GM19099 (cell line): ENCODE data around the gene GABRR2.

Experiments used
- POLR2A ChIP-seq: IDR thresholded peaks from 3 replicates; pipeline ENCODE4 v1.6.1; 2011; ENCODE audit warnings: low read depth; ENCODE audit not compliant: insufficient read length; ENCODE audit errors: extremely low read depth

GABRR2 gene

DNA sequence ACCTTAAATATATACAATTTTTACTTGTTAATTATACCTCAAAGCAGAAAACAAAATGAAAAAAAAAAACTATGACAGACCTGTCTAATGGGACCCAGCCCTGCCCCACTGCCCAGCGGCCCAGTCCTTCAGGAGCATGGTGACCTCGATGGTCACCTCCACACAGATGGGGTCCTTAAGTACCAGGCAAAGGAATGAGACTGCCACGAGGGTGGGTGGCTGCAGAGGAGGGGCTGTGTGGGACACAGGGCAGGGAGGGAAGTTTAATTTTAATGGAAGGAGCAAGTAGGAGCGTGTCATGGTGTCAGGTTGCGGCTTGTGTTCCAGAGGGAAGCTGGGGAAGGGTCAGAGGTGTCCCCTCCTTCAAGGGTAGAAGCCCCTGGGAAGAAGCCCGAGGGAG lies 28.6 kb downstream of the GABRR2 start:
- TF ChIP-seq POLR2A = no peak

DNA sequence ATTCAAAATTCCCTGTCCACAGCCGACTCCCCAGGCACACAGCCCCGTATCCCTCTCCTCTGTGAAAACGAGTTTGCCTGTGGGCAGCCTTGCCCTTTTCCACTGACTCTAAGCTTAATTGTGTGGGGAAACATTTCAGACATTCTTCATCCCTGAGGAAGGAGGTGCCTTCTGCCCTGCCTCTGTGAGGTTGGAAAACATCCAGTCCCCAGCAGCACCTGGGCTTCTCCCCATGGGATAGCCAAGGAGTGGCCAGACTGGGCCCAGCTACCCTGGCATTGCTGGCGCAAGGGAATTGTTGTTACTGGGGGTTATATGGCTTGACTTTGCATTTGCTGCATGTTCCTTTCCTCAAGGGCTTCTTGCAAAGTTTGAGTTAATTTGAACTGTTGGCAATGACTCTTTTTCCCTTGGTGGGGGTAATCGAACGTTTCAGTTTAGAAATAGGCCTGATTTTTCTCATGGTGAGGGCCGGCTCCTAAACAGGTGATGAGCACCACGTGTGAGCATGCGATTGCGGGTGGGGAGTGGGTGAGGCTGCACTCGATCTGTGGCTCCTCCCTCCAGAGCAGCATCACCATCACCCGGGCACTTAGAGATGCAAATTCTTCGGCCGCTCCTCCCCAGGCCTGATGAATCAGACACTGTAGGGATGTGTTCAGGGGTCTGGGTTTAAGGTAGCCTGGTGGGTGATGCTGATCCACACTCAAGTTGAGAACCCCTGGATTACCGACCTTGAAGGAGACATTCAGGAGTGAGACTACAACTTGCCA lies 29.9 kb downstream of the GABRR2 start:
- TF ChIP-seq POLR2A = no peak

DNA sequence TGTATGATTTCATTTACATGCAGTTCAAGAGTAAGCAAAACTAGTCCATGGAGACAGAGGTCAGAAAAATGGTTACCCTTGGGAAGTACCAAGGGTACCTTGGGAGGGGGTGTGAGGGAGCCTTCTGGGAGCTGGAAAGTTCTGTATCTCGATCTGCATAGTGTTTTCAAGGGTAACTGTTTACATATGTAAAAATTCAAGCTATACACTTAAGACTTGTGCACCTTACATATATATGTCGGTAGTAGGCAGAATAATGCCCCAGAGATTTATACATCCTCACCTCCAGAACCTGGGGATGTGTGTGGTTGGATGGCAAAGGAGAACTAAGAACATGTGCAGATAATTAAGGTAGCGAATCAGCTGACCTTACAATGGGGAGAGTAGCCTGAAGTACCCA lies 31.0 kb downstream of the GABRR2 start:
- TF ChIP-seq POLR2A = no peak

DNA sequence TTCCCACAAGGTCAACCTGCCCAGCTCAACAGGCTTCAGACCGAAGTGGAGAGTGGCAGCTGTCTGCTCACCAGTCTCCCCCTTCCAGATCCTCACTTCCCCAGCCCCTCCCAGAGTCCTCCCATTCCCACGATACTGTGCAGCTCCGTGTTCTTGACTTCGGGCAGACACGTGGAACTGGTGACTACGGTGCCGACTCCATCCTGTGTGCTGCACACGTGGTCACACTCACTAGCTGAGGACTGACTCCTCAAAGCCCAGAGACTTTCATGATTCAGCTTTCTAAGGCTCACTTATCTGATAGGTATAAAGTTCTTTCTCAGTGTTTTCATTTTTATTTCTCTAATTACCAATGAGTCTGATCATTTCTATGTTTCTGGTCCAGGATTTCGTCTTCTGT lies 32.4 kb downstream of the GABRR2 start:
- no peak for TF ChIP-seq POLR2A

DNA sequence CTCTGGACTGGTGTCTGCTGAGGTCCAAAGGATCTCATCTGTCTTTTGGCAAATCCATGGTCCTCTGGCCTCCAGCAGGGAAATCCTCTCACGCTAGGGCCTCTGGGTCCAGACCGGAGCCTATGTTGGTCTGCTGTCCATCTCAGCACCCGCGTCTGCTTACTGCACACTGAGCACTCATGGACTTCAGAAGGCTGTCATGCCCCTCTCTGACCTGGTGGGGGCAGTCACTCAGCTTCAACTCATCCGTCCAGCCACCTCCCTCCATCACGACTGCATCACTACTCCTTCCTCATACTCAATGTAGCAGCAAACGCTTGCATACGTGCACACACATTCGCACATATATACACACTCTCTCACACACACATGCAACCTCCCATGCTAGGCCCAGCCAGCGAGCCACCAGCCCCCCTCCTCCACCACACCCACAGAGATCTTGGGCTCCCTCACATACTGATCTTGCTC lies 33.3 kb downstream of the GABRR2 start:
- no peak for TF ChIP-seq POLR2A

DNA sequence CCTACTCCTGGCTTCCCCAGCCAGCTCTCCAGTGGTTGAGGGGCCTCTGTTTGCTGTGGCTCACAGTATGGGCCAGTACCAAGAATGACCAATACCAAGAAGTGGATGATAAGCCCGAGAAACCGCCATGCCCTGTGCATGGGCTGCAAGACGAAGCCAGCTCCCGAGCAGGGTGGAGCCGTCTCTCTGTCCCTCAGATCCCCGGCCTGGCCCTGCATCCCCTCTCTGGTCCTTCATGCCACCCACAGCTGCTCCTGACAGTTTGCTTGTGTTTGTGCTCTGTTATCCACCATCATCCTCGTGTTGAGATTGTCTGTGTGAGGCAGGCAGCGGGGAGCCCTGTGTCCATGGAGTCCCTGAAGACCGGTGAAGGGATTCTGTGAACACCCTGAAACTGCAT lies 36.1 kb downstream of the GABRR2 start:
- TF ChIP-seq POLR2A = no peak

DNA sequence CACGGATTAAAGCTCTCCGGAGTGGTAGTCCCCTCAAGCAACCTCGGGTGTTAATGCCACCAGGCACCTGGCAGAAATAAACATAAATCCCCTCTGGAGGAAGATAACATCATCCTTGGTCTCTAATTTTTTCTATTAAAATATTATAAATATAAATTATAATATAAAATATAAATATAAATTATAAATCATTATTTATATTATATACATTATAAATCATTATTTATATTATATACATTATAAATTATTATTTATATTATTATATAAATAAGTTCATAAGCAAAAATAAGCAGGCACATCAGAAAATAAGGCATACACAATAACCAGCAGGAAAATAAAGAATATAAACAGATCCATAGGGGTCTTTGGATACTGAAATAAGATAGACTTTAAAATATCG lies 39.2 kb downstream of the GABRR2 start:
- TF ChIP-seq POLR2A = no peak

DNA sequence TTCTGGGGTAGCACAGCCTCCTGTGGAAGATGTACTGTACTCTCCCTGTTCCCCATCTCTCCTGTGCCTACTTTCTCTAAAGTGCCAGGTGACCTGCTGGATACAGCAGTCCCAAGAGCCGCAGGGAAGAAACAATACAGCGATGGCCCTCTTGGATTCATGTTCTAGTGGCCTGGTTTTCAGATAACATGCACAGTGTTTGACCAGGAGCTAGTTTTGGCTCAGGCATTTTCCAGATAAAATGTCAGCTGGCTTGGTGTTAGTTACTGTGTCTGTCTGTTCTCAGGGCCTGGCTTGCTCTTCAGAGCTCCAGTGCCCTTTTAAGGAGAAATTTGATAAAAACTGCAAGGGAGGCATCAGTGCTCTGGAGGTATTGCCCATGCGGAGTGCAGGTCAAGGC lies 41.3 kb downstream of the GABRR2 start:
- no peak for TF ChIP-seq POLR2A

DNA sequence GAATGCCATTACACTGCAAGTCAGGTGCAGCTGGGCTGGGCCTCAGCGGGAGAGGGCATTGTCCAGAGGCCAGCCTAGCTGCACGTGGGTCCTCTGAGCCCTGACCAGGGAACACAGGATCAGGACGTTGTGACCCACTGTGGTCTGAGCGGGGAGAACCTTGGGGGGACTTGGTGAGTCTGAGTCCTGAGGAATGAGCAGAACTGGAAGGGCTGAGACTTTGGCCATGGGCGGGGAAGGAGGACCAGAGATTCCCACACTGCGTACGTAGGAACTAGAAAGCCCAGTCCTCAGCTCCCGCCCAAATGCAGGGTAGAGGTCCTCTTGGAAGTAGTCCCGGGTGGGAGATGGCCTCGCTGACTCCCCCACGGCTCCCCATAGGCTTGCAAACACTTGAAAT lies 42.5 kb downstream of the GABRR2 start:
- no peak for TF ChIP-seq POLR2A

DNA sequence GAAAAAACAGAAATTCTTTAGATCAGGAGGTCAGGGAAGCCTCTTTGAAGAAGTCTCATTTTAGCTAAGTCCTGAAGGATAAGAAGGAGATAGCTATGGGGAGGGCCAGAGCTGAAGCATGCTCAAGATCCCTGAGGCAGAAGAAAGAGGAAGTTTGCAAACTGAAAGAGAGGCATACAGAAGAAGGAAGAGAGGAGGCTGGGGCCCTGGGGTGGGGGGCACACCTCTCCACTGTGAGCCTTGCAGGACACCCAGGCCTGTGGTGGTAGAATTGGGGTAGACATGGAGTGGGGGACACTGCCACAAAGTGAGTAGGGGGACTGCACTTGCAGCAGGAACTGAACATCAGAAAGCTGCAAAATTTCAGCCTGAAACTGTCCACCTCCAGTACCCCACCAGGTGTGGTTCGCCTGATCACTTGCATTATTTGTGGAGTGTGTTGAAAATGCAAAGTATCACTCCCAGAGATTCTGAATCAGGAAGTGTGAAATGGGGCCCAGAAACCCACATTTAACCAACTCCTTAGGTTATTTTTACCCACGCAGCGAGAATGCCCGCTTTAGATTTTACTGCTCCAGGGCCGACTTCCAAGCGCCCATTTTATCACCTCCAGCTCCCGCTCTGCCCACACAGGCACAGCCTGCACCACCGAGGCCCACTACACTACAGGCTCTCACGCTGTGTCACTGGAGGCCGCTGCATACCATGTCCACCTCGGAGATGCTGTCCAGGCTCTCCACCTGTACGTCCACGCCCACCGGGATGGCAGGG lies 44.0 kb downstream of the GABRR2 start:
- TF ChIP-seq POLR2A = no peak

DNA sequence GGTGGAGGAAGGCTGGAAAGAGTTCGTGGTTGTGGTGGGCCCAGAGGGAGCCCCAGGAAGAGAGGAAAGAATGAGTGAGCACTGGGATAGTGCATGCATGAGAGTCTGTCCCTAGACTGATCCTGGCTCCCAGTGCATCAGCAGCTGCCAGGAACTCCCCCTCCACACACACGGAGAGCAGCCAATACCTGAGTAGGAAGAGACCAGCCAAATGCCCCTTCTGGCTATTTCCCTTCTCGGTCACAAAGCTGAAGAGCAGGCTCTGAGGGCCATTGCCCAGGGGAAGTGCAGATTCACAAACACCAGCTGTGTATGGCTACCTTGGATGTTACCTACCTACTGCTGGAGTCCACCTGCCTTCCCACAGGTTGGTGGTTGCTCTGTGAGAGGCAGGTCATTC lies 45.1 kb downstream of the GABRR2 start:
- TF ChIP-seq POLR2A = no peak

DNA sequence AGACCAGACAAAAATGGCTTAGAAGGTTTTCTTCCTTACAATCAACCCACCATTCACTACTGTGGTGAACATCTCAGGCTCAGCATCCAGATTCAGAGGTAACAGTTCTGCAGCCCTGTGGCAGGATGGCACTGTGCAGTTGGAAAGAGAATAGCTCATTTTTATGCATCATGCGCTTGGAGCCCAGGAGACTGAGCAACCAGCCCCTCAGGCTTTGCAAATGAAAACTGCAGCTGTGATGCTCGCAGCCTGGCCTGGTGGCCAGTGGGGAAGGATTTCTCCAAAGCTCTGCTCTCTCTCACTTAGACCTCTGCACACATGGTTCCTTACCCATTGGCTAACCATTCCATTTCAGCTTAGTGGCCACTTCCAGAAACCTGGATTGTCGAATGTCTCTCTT lies 45.8 kb downstream of the GABRR2 start:
- no peak for TF ChIP-seq POLR2A

DNA sequence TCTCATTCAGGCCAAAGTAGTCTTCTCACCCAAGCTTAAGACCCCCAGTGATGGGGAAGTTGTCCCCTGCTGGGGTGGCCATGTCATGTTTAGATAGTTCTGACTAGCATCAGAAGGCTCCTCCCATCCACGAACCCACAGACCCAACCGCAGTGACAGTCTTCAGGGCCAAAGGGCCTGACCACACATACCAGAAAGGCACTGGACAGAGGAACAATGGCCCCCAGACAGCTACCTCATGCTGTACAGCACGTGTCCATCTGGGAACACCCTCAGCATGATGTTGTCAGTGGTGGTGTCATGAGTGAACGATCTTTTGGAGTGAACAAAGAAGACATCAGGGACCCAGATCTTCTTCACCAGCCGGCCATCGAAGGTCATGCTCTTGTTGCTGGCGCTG lies 46.3 kb downstream of the GABRR2 start:
- no peak for TF ChIP-seq POLR2A

DNA sequence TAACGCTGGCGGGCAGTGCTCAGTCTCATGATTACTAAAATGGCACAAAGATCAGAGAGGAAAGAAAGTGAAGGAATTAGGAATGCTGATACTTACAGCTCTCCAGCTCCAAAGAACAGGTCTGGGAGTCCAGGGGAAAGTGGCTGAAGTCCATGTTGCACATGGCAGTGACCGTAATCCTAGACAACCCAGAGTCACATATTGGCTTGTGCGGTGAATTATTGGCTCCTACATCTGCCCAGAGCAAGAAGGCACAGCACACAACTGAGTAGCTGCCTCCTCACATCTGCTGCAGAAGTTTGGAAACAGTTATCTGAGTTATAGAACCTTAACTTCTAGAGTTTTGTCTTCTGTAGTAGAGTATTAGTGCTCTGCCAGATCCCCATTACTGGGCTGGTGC lies 47.2 kb downstream of the GABRR2 start:
- TF ChIP-seq POLR2A = no peak

DNA sequence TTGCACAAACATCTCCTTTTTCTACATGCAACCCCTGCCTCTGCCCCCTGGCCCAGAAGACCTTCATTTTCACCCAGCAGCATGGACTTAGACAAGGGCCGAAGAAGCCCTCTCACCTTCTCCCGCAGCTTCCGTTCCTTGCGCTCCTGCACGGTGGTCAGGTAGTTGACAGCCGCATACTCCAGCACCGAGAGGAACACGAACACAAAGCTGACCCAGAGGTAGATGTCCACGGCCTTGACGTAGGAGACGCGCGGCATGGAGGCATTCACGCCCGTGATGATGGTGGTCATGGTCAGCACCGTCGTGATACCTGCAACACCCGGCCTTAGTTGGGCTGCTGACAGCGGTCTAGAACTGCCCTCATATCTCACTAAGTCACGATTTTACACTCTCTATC lies 50.8 kb downstream of the GABRR2 start:
- no peak for TF ChIP-seq POLR2A

DNA sequence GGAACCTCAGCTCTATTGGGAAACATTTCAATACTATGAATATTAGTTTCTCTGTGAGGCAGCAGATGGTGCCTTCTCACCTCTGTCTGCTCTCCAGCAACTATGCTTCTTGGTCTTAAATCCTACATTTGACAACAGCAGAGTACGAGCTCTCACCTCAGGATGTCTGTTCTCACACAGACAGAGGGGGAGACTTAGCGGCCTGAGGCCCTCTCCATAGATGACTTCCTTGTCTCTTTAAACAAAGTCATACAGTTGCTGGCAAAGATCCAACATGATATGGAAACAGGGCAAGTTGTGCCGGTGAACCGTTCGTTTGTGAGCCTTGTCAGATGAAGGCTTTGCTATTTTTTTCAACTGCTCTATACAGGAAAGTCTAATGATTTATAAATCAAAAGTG lies 54.3 kb downstream of the GABRR2 start:
- TF ChIP-seq POLR2A = no peak

DNA sequence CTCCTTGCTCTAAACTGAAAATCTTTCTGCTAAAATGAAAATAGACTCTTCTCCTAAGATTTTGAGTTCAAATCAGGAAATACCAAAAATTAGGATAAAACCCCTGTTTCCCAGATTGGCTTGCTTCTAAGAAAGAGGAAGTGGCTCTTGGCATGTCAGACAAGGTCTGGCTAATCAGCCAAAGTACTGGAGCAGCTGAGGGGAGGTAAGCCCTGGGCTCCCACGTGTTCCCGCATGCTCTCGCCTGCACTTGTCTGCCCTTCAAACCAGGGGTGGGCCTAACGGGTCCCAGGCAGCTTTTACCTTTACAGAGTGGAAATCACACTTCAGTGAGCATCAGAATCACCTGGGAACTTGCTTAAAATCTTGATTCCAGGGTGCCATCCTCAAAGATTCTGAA lies 54.8 kb downstream of the GABRR2 start:
- TF ChIP-seq POLR2A = no peak

DNA sequence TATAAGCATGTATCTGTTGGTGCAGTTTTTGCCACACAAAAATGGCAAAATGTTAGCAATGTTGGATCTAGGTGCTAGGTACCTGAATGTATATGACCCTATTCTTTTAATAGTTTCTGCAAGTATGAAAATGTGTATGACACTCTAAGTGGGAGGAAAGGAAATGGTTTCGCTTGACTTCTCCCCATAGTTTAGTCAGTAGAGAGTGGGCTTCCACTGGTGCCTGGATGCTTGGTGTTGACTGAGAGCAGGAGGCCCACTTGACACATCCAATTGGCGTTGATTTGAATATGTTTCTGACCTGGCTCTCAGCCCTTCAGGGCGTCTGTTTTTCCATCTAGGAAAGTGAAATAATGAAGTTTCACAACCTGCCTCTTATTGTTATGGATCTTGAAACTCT lies 56.2 kb downstream of the GABRR2 start:
- TF ChIP-seq POLR2A = no peak
